H1 (cell line): ENCODE results near the gene KPNA6. TPM values are rescaled to one million over a fixed set of nuclear protein-coding genes. Genes with fewer than 3 reads are reported as not detected.

Experiments used
- CTCF ChIA-PET: fragments of 300-600 bp; sonication (Branson Sonifier 250); formaldehyde crosslinking; loops from one replicate; lab custom pipeline; 2021; ENCODE audit not compliant: partially characterized antibody; lab: Charles Lee
- POLR2A ChIA-PET: fragments of 300-600 bp; sonication (Branson Sonifier 250); formaldehyde crosslinking; loops from one replicate; lab custom pipeline; 2021; ENCODE audit warnings: inconsistent platforms; ENCODE audit not compliant: partially characterized antibody; lab: Charles Lee
- DNase-seq, 2 experiments: peaks; one replicate each; pipeline versions ENCODE4 v3.0.0 to v3.0.0-alpha.2; 2010 to 2022; ENCODE audit warnings: low spot score in 2 of 2, low read depth in 1 of 2, mixed read lengths in 1 of 2
- FAIRE-seq: peaks from 2 replicates; lab custom pipeline; 2011; peaks lifted over from hg19 to GRCh38; lab: Jason Lieb, UNC
- H2AFZ ChIP-seq: 2 replicates; pipeline ENCODE4 v1.8.1; 2012; ENCODE audit warnings: low read length, inconsistent platforms
- H2AK5ac ChIP-seq: 2 replicates; pipeline ENCODE4 v1.6.1; 2013; ENCODE audit warnings: low read depth, low read length
- H2BK120ac ChIP-seq: replicated peaks from 2 replicates; pipeline ENCODE3; 2013; ENCODE audit warnings: low read depth, low read length, inconsistent platforms
- H2BK12ac ChIP-seq: 2 replicates; pipeline ENCODE4 v1.6.1; 2013; ENCODE audit warnings: low read depth, low read length
- H2BK15ac ChIP-seq: 2 replicates; pipeline ENCODE4 v1.6.1; 2013; ENCODE audit warnings: low read length
- H2BK20ac ChIP-seq: 2 replicates; pipeline ENCODE4 v1.6.1; 2013; ENCODE audit warnings: low read length
- H2BK5ac ChIP-seq: 2 replicates; pipeline ENCODE4 v1.6.1; 2013; ENCODE audit warnings: low read depth, low read length
- H3K14ac ChIP-seq: 2 replicates; pipeline ENCODE4 v1.6.1; 2013; ENCODE audit warnings: inconsistent platforms; ENCODE audit not compliant: insufficient read length
- H3K18ac ChIP-seq: 2 replicates; pipeline ENCODE4 v1.6.1; 2013; ENCODE audit warnings: low read length; ENCODE audit errors: extremely low read depth
- H3K23ac ChIP-seq: 2 replicates; pipeline ENCODE4 v1.6.1; 2013; ENCODE audit warnings: inconsistent platforms; ENCODE audit not compliant: insufficient read length
- H3K23me2 ChIP-seq: 2 replicates; pipeline ENCODE4 v1.6.1; 2013; ENCODE audit warnings: low read depth, low read length
- H3K27ac ChIP-seq: 2 replicates; pipeline ENCODE4 v1.6.1; 2011; ENCODE audit warnings: low read depth, low read length, inconsistent platforms
- H3K27me3 ChIP-seq, 4 experiments: replicated peaks in 1 of 4; 1 replicate in 1 of 4; 2 replicates in 3 of 4; pipeline versions ENCODE4 v1.6.1 to v1.8.1; 2011 to 2013; ENCODE audit warnings: low read length in 3 of 4, mild to moderate bottlenecking in 3 of 4, inconsistent platforms in 2 of 4, mixed read lengths in 2 of 4, moderate library complexity in 1 of 4; ENCODE audit not compliant: control insufficient read depth in 3 of 4, insufficient read depth in 3 of 4; ENCODE audit errors: extremely low read depth in 1 of 4
- H3K36me3 ChIP-seq, 4 experiments: 2 replicates each; pipeline versions ENCODE4 v1.6.1 to v1.8.1; 2011 to 2013; ENCODE audit warnings: mild to moderate bottlenecking in 4 of 4, low read length in 3 of 4, moderate library complexity in 2 of 4, control low read depth in 1 of 4, inconsistent platforms in 1 of 4; ENCODE audit not compliant: insufficient read depth in 4 of 4, control insufficient read depth in 2 of 4
- H3K4ac ChIP-seq: replicated peaks from 2 replicates; pipeline ENCODE3; 2013; ENCODE audit warnings: low read length, low read depth, mixed read lengths, inconsistent platforms; ENCODE audit not compliant: insufficient read length
- H3K4me1 ChIP-seq, 4 experiments: replicated peaks in 1 of 4; 1 replicate in 1 of 4; 2 replicates in 3 of 4; pipeline versions ENCODE4 v1.6.1 to v1.8.1; 2011 to 2013; ENCODE audit warnings: low read length in 3 of 4, inconsistent platforms in 2 of 4, mixed read lengths in 1 of 4; ENCODE audit not compliant: insufficient read depth in 4 of 4, control insufficient read depth in 3 of 4
- H3K4me2 ChIP-seq, 2 experiments: 2 replicates each; pipeline versions ENCODE4 v1.6.1 to v1.8.1; 2011 to 2013; ENCODE audit warnings: low read depth in 2 of 2, low read length in 2 of 2, control low read depth in 1 of 2, inconsistent platforms in 1 of 2, mild to moderate bottlenecking in 1 of 2; ENCODE audit not compliant: insufficient read depth in 1 of 2
- H3K4me3 ChIP-seq, 4 experiments: fragments of 200-600, 300-600 bp in 1 of 4; sonication (generic), shearing (Covaris generic), sonication (Bioruptor Twin) in 1 of 4; 2 replicates each; pipeline versions ENCODE4 v1.5.1 to v1.8.1; 2011 to 2016; ENCODE audit warnings: low read length in 4 of 4, low read depth in 3 of 4, control low read depth in 2 of 4, inconsistent platforms in 2 of 4, mild to moderate bottlenecking in 2 of 4, mixed read lengths in 1 of 4, moderate library complexity in 1 of 4; ENCODE audit not compliant: insufficient read depth in 2 of 4; ENCODE audit errors: extremely low read depth in 1 of 4
- H3K56ac ChIP-seq: replicated peaks from 2 replicates; pipeline ENCODE3; 2013; ENCODE audit warnings: low read depth, mild to moderate bottlenecking, mixed read lengths, low read length, inconsistent platforms; ENCODE audit not compliant: insufficient read length
- H3K79me1 ChIP-seq: 2 replicates; pipeline ENCODE4 v1.6.1; 2013; ENCODE audit warnings: low read depth, low read length, control low read depth
- H3K79me2 ChIP-seq, 2 experiments: 2 replicates each; pipeline versions ENCODE4 v1.6.1 to v1.8.1; 2012 to 2013; ENCODE audit warnings: low read length in 2 of 2, mild to moderate bottlenecking in 2 of 2, inconsistent platforms in 1 of 2; ENCODE audit not compliant: insufficient read depth in 2 of 2, control insufficient read depth in 1 of 2
- H3K9ac ChIP-seq, 4 experiments: replicated peaks in 1 of 4; 1 replicate in 1 of 4; 2 replicates in 3 of 4; pipeline versions ENCODE4 v1.6.1 to v1.8.1; 2011 to 2013; ENCODE audit warnings: low read depth in 3 of 4, low read length in 3 of 4, control low read depth in 2 of 4, mild to moderate bottlenecking in 2 of 4, moderate library complexity in 2 of 4, inconsistent platforms in 1 of 4; ENCODE audit errors: extremely low read depth in 1 of 4
- H3K9me3 ChIP-seq, 2 experiments: 2 replicates each; pipeline versions ENCODE4 v1.6.1 to v1.8.1; 2012 to 2013; ENCODE audit warnings: mild to moderate bottlenecking in 2 of 2, moderate library complexity in 2 of 2, control low read depth in 1 of 2, inconsistent platforms in 1 of 2, low read depth in 1 of 2, low read length in 1 of 2, mixed read lengths in 1 of 2; ENCODE audit not compliant: insufficient read depth in 2 of 2
- H4K20me1 ChIP-seq, 2 experiments: replicated peaks in 1 of 2; 2 replicates each; pipeline versions ENCODE3 to v1.8.1; 2011 to 2013; ENCODE audit warnings: inconsistent platforms in 2 of 2, low read length in 2 of 2, mild to moderate bottlenecking in 1 of 2; ENCODE audit not compliant: insufficient read depth in 2 of 2, control insufficient read depth in 1 of 2
- H4K5ac ChIP-seq: 2 replicates; pipeline ENCODE4 v1.6.1; 2013; ENCODE audit warnings: low read length, low read depth, mixed read lengths, inconsistent platforms; ENCODE audit not compliant: insufficient read length
- H4K8ac ChIP-seq: 2 replicates; pipeline ENCODE4 v1.8.0; 2013; ENCODE audit warnings: mild to moderate bottlenecking, moderate library complexity, low read length, inconsistent platforms; ENCODE audit not compliant: insufficient read depth; ENCODE audit errors: extremely low read depth
- H4K91ac ChIP-seq: replicated peaks from 2 replicates; pipeline ENCODE3; 2013; ENCODE audit warnings: low read length, mixed read lengths, inconsistent platforms; ENCODE audit not compliant: insufficient read length
- CHD2 ChIP-seq: IDR thresholded peaks from 2 replicates; pipeline ENCODE4 v1.6.1; 2012; ENCODE audit warnings: low read length, improper control_type of control experiment
- SAP30 ChIP-seq: fragments of 300-600 bp; sonication (generic); IDR thresholded peaks from 2 replicates; pipeline ENCODE4 v1.7.1; 2012; ENCODE audit warnings: low read length, moderate library complexity, mild to moderate bottlenecking, inconsistent platforms; ENCODE audit not compliant: insufficient read depth, insufficient replicate concordance
- SIN3A ChIP-seq, 2 experiments: IDR thresholded peaks in 1 of 2; conservative IDR thresholded peaks in 1 of 2; 2 replicates each; pipeline ENCODE4 v1.6.1; 2011 to 2012; ENCODE audit warnings: low read length in 2 of 2, improper control_type of control experiment in 1 of 2, low read depth in 1 of 2, mild to moderate bottlenecking in 1 of 2
- SIX5 ChIP-seq: IDR thresholded peaks from 2 replicates; pipeline ENCODE4 v1.6.1; 2011; ENCODE audit warnings: mild to moderate bottlenecking, low read depth, low read length
- TCF12 ChIP-seq: IDR thresholded peaks from 2 replicates; pipeline ENCODE4 v1.6.1; 2011; ENCODE audit warnings: low read depth, mild to moderate bottlenecking, low read length
- WGBS, 2 experiments: shearing (Covaris generic) in 1 of 2; methylation state at CpG; one replicate each; pipeline versions ENCODE4 v1.1.6 to v1.1.7; 2013 to 2015; ENCODE audit warnings: low lambda C conversion rate in 2 of 2, mixed read lengths in 2 of 2, inconsistent platforms in 1 of 2, low coverage in 1 of 2, missing lambda C conversion rate in 1 of 2; ENCODE audit not compliant: insufficient replicate concordance in 2 of 2, insufficient coverage in 1 of 2, insufficient read length in 1 of 2; ENCODE audit errors: extremely low coverage in 1 of 2, missing lambda C conversion rate in 1 of 2; 5-methylcytosine and 5-hydroxymethylcytosine counted together
- polyA plus RNA-seq, 7 experiments: library from polyadenylated mRNA; depleted of rRNA in 3 of 7; stranded (reverse) in 5 of 7; unstranded in 2 of 7; fragments of >200 nt in 5 of 7; fragments of 200-250 nt in 2 of 7; gene quantifications; 1 replicate in 5 of 7; 2 replicates in 1 of 7; 4 replicates in 1 of 7; pipeline versions ENCODE4 v1.2.1 to v1.2.3, GENCODE V29; 2011 to 2013; ENCODE audit warnings: missing spikeins in 2 of 7, mixed read lengths in 2 of 7
- total RNA-seq: library from RNA; stranded (reverse); fragmentation: NEBNext Ultra II Directional; extraction: Animal tissue kit (Norgen Biotek cat#: 25700); gene quantifications from 2 replicates; pipeline ENCODE4 v1.2.1, GENCODE V29; 2021

The KPNA6 gene
- total and polyA plus RNA-seq, 2 of the 8 experiments (the other 6 are each of a cell fraction or from before 2014, with no cell fraction given) = 24.2 to 120 TPM

- peak overlapping the region; percentile 52 to 67 (median 56); a peak in 6 of 7 replicates for H3K9ac ChIP-seq
- FAIRE-seq (no peak), DNase-seq (peak in 1 of 2 experiments; percentile 61)
- H3K36me3 ChIP-seq = peaks cover 10 to 36% (median 23%) of the 10 kb centered on the region in 4 experiments
- no peaks in the 10 kb centered on the region for H3K27me3 ChIP-seq
- H3K14ac ChIP-seq = no peak overlapping the region
- H3K4me1 ChIP-seq = peaks cover 8 to 15% (median 10%) of the 10 kb centered on the region in 4 experiments; a peak in 6 of 7 replicates
- no peak overlapping the region for H2AK5ac ChIP-seq
- peaks cover 7 to 37% of the 10 kb centered on the region in 2 experiments for H3K79me2 ChIP-seq
- H3K4me3 ChIP-seq = peak overlapping the region; percentile 44 to 89 (median 76)
- TF ChIP-seq SIX5 (no peak), CHD2 (no peak), SIN3A (conservative IDR thresholded peaks at IDR 0.05 in 1 of 2, IDR thresholded peaks at IDR 0.05 in 1 of 2; ENCODE audit: low read depth in 1 of 2, low read length in 2 of 2) (0 out of 4 replicates have a peak, but pooled peaks of 1 of the 2 experiments have one; percentile 27), SAP30 (peak; percentile 65), TCF12 (no peak)
- peaks cover 0 to 4% of the 10 kb centered on the region in 2 experiments for H4K20me1 ChIP-seq
- H3K9me3 ChIP-seq = no peaks in the 10 kb centered on the region
- H3K56ac ChIP-seq = peak overlapping the region; percentile 40
- H2BK12ac ChIP-seq = no peak overlapping the region
- ChIA-PET POLR2A (interaction anchor here (0.7 to 18.1 kb wide), 21 partner anchors 8 to 214 kb away, joined by 3 to 332 read pairs (median 5); partner anchors contain the start of genes BSDC1, CCDC28B, HDAC1 and IQCC), CTCF (interaction anchor here (0.5 kb wide), 1 partner anchor 338 kb away, joined by 4 read pairs; no protein-coding TSS in a partner anchor)
- peak overlapping the region; percentile 58; the same call in 1 of the 2 replicates for H4K8ac ChIP-seq
- peaks cover 3% of the 10 kb centered on the region; the same call in 1 of the 2 replicates for H3K79me1 ChIP-seq
- H3K23ac ChIP-seq = no peak overlapping the region
- peak overlapping the region; percentile 82 to 91 for H3K4me2 ChIP-seq
- H3K4ac ChIP-seq = peak overlapping the region; percentile 46
- peak overlapping the region; percentile 69 for H4K5ac ChIP-seq
- no peak overlapping the region for H2AFZ ChIP-seq
- no peak overlapping the region for H2BK20ac ChIP-seq
- H4K91ac ChIP-seq = no peak overlapping the region
- H2BK5ac ChIP-seq = no peak overlapping the region; the same call in 1 of the 2 replicates
- no peak overlapping the region; the same call in 1 of the 2 replicates for H3K18ac ChIP-seq
- no peak overlapping the region for H2BK120ac ChIP-seq
- H2BK15ac ChIP-seq = no peak overlapping the region
- WGBS, 2 experiments = 28% methylated on average over 34 of the region's 36 CpGs; no CpG with 5 or more reads in 1 of the 2 experiments
- peaks cover 2% of the 10 kb centered on the region; the same call in 1 of the 2 replicates for H3K23me2 ChIP-seq
- peak overlapping the region; percentile 69; the same call in 1 of the 2 replicates for H3K27ac ChIP-seq
These were observed 72.6 kb downstream of the KPNA6 start for GRCh38 chr1:32180186-32181060.
